HL-60 (cell line): ENCODE results near the gene ABL2.

Experiments used
- GABPA ChIP-seq: IDR thresholded peaks from 2 replicates; pipeline ENCODE4 v1.6.1; 2012; ENCODE audit warnings: low read depth
- POLR2AphosphoS5 ChIP-seq: IDR thresholded peaks from 2 replicates; pipeline ENCODE4 v1.6.1; 2012; ENCODE audit warnings: low read depth
- REST ChIP-seq: IDR thresholded peaks from 2 replicates; pipeline ENCODE4 v1.6.1; 2012; ENCODE audit warnings: low read depth; ENCODE audit not compliant: insufficient replicate concordance
- TF ChIP-seq, protein P1 (sequence below): IDR thresholded peaks from one replicate; pipeline ENCODE4 v1.5.1; 2011; ENCODE audit warnings: low read length, control low read depth, inconsistent platforms; ENCODE audit not compliant: insufficient read depth

DNA sequence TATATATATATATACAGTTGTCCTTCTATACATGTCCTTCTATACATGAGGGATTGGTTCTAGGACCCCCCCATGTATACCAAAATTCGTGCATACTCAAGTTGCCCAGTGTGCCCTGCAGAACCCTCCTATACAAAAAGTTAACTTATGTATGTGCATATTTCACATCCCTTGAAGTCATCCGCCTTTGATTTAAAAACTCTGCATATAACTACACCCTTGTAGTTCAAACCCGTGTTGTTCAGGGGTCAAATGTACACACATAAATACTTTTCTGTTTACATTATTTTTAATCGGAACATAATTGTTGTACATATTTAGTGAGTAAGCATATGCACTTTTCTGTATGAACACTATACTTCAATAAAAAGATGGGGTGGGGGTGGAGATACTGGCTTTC is 7.7 kb upstream of the ABL2 start:
- TF ChIP-seq, protein P1, sequence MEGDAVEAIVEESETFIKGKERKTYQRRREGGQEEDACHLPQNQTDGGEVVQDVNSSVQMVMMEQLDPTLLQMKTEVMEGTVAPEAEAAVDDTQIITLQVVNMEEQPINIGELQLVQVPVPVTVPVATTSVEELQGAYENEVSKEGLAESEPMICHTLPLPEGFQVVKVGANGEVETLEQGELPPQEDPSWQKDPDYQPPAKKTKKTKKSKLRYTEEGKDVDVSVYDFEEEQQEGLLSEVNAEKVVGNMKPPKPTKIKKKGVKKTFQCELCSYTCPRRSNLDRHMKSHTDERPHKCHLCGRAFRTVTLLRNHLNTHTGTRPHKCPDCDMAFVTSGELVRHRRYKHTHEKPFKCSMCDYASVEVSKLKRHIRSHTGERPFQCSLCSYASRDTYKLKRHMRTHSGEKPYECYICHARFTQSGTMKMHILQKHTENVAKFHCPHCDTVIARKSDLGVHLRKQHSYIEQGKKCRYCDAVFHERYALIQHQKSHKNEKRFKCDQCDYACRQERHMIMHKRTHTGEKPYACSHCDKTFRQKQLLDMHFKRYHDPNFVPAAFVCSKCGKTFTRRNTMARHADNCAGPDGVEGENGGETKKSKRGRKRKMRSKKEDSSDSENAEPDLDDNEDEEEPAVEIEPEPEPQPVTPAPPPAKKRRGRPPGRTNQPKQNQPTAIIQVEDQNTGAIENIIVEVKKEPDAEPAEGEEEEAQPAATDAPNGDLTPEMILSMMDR: no peak
- TF ChIP-seq REST: no peak
- TF ChIP-seq POLR2AphosphoS5: no peak
- TF ChIP-seq GABPA: no peak
